ENCODE data around the gene NTN3.
A peak's percentile ranks its signal among the peaks of the same experiment; 100 is the strongest.
"Not testable (repeated sequence)": the region's sequence is repeated elsewhere in the genome, so short reads cannot be mapped to it uniquely, and the experiment has no call there.

Gene NTN3

DNA sequence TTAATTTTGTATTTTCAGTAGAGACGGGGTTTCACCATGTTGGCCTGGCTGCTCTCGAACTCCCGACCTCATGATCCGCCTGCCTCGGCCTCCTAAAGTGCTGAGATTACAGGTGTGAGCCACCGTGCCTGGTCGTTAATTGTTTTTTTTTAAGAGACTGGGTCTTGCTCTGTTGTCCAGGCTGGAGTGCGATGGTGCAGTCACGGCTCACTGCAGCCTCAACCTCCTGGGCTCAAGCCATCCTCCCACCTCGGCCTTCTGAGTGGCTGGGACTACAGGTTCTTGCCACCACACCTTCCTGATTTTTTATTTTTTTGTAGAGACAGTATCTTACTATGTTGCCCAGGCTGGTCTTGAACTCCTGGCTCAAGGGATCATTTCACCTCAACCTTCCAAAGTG is 8.9 kb downstream of the NTN3 start:
- not testable (repeated sequence) for DNase-seq (ENCODE audit: low spot score)

DNA sequence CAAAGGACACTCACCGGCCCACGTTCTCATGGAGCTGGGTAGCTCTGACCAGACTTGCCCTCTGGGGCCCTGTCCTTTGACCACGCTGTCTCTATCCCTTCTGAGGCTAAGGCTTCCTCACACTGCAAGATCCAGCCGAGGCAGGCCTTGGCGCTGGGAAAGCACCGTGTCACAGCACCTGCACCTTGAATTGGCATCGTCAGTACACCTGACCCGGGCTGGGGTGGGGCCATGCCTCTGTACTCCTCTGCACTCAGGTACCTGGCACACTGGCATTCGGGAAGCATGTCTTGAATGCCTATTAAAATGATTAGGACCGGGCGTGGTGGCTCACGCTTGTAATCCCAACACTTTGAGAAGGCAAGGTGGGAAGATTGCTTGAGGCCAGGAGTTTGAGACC is 9.9 kb downstream of the NTN3 start:
- DNase-seq (ENCODE audit: low spot score), result no peak

- DNase-seq (ENCODE audit: low spot score), result no peak
Measured at GRCh38 chr16:2481676-2482075, 10.6 kb downstream of the NTN3 start.

DNA sequence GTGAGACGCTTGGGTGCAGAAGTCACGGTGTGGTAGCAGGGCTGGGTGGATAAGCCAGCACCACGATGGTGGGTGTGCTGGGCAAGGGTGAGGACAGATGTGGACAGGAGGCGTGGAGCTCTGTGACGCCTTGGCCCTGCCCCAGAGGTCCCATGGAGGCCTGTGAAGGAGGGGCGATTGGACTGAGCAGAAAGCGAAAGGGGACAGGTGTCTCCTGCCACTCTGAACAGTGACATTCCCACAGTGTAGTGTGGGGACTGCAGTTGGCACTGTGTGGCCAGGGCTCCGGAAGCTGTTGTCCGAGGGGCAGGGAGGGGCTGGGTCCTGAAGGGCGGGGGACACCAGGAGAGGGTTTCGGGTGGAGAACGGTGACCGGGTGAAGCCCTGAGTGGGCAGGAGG is 11.2 kb downstream of the NTN3 start:
- DNase-seq (ENCODE audit: low spot score), result no peak

DNA sequence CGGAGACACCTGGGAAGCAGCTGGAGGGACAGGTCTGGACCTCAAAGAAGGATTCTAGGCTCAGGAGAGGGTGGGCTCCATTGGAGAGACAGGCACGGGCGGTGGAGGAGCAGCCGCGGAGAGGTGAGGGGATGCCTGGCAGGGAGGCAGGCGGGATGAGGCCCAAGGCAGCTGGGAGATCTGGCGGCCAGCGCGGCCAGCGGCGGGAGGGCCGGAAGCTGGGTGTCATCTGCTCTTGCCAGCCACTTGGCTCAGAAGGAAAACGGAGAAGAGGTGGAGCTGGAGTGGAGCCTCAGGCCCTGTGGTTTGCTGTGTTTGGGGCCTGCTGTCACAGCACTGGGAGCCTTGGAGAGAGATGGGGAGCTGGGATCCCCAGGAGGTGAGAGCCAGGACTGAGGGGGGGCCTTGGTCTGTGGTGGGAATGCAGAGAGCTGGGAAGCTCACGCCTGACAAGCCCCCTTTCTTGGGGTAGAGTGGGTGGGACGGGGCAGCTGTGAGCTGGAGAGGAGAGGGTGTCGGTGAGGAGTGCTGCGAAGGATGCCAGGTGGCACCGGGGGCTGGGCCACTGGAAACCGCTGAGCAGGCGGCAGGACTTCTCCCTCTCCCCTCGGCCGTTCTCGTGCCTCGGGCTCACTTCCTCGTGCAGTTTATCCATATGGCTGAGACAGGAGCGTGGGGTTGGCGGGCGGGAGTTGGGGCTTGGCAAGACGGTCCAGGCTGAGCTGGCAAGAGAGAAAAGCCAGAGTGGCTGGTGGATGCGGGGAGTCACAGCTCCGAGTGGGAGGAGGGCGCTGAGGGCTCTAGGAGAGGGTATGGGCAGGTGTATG is 11.8 kb downstream of the NTN3 start:
- DNase-seq (ENCODE audit: low spot score), result no peak

GRCh38 chr16:2483939-2484897 is 13.1 kb downstream of the NTN3 start:
- no peak for DNase-seq (ENCODE audit: low spot score)

- no peak for DNase-seq (ENCODE audit: low spot score)
Measured at GRCh38 chr16:2484898-2485508, 13.9 kb downstream of the NTN3 start.

GRCh38 chr16:2485811-2486507 is 14.9 kb downstream of the NTN3 start:
- no peak for DNase-seq (ENCODE audit: low spot score)

DNA sequence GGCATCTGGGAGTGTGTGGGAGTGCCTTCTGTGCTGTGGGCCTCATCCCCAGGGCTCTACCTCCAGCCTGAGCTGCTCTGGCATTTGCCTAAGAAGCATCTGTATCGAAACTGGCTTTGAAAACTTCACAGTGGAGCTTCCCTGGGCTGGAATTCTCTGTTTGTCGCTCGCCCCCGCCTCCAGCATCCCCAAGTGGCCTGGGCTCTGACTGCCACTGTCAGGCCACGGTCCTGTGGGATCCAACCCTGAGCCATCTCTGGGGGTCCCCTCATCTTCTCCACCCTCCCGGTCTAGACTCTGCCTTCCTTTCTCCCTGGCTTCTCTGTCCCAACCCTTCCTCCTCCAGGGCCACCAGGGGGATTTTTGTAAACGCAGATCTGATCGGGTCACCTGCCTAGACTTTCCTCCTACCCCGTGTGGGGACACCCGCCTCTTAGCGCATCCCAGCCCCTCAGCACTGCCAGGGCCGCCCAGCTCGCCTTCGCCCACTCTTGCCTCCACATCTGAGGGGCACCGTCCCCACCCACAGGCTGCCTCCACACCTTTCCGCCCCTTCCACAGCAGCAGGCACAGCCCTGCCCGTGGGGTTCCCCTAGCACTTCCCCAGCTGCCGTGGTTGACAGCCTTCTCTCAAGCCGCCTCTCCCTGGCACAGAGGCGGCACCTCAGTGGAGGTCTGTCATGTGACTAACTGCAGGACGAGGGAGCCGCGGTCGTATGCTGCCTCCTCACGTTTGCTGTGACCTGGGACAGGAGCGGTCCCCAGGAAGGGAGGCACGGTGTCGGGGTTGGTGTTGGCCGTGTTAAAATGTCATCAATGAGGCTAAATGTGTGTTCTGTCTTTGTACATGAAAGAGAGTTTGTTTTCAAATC is 15.8 kb downstream of the NTN3 start:
- DNase-seq (ENCODE audit: low spot score), result peak; percentile 59

DNA sequence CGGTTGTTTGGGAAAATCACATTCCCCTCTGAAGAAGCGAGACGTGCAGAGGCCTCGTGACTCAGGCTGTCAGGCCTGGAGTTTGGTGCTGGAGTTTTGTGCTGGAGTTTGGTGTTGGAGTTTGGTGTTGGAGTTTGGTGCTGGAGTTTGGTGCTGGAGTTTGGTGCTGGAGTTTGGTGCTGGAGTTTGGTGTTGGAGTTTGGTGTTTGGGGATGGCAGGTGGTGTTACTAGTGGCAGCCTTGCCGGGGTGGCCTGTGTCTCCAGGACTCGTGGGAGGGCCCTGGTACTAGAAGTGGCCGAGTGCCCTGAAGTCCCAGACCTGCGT is 16.4 kb downstream of the NTN3 start:
- DNase-seq (ENCODE audit: low spot score), result no peak

- DNase-seq (ENCODE audit: low spot score), result no peak
Measured at GRCh38 chr16:2487903-2488531, 16.9 kb downstream of the NTN3 start.

GRCh38 chr16:2489581-2489980 is 18.5 kb downstream of the NTN3 start:
- no peak for DNase-seq (ENCODE audit: low spot score)

GRCh38 chr16:2490190-2491105 is 19.4 kb downstream of the NTN3 start:
- DNase-seq (ENCODE audit: low spot score), result no peak

DNA sequence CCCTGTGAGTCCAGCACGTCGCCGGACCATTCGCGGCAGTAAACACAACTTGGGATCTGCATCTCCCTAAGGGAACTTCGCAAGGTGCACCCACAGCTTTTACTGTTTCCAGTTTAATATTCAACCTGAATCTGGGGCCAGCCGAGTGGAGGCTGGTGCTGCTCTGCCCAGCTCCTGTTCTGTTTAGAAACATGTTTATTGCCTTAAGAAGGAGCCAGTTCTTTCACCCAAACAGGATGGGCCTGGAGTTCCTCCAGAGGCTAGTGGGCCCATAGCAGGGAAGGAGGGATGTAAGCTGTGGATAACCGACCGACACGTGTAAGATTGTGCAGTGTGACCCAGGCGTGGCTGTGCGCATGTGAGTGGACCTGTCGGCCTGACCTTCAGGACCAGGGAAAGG is 21.2 kb downstream of the NTN3 start:
- DNase-seq (ENCODE audit: low spot score), result no peak

DNA sequence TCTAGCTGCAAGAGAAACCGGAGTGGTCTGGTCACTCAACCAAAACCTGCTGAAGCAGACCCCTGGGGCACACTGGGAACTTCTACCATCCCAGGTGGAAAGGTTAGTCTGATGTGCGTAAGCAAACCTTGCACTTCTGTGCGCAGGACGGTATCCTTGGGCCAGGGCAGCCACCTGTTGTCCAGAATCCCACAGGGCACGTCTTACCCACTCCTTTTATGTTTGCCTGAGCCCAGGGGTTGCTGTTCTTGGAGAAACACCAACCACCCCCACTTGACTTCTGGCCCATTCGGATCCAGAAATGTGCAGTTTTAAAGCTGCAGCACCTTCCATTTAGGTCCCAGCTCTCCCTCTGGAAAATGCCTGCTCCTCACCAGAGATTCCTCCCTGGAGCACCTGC is 22.5 kb downstream of the NTN3 start:
- no peak for DNase-seq (ENCODE audit: low spot score)

DNA sequence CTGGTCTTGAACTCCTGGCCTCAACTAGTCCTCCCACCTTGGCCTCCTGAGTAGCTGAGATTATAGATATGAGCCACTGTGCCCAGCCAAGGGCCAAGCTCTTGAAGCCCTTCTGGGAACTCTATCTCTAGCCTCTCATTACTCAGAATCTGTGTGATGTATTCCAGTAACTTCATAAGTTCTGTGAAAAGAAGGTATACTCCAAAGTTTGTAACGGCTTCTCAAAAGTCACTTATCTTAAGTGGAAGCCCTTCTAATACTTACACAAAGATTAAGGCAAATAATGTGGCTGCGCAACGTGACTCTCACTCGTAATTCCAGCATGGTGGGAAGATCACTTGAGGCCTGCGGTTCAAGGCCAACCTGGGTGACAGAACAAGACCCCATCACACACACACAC is 23.5 kb downstream of the NTN3 start:
- no peak for DNase-seq (ENCODE audit: low spot score)

- no peak for DNase-seq (ENCODE audit: low spot score)
Measured at GRCh38 chr16:2495041-2495440, 23.9 kb downstream of the NTN3 start.

GRCh38 chr16:2496223-2497115 is 25.4 kb downstream of the NTN3 start:
- DNase-seq (ENCODE audit: low spot score), result no peak
